IMR-90 (cell line): ENCODE measurements around the gene ITGB4. TPM values are rescaled to one million over a fixed set of nuclear protein-coding genes. Genes with fewer than 3 reads are reported as not detected.

Experiments used
- ATAC-seq: fragments of 200-7000 bp; cut with Tn5 transposase; 2 replicates; pipeline ENCODE4 v1.9.1; 2020; ENCODE audit warnings: low read depth, mild to moderate bottlenecking, moderate library complexity
- BruUV-seq: library from RNA; stranded (reverse); fragments of 400-500 nt; replicated peaks from 2 replicates; lab custom pipeline; 2021; lab: Mats Ljungman, UMichigan
- CTCF ChIA-PET: fragments of 300-600 bp; formaldehyde crosslinking; extraction: SDS; loops from one replicate; lab custom pipeline; 2021; ENCODE audit warnings: antibody characterized with exemption; lab: Yijun Ruan, JAX
- POLR2A ChIA-PET: fragments of 300-600 bp; sonication (Branson Sonifier 250); formaldehyde crosslinking; loops from one replicate; lab custom pipeline; 2022; ENCODE audit warnings: antibody characterized with exemption; ENCODE audit not compliant: unreplicated experiment; lab: Charles Lee
- DNase-seq: peaks from one replicate; pipeline ENCODE4 v3.0.0; 2013
- H2AFZ ChIP-seq: replicated peaks from 2 replicates; pipeline ENCODE3; 2013; ENCODE audit warnings: low read length, mild to moderate bottlenecking; ENCODE audit not compliant: poor library complexity
- H2AK5ac ChIP-seq: 2 replicates; pipeline ENCODE4 v1.6.1; 2013; ENCODE audit warnings: low read depth, low read length, inconsistent platforms
- H2AK9ac ChIP-seq: replicated peaks from 2 replicates; pipeline ENCODE3; 2013; ENCODE audit warnings: mild to moderate bottlenecking, low read depth, low read length, moderate library complexity; ENCODE audit not compliant: poor library complexity
- H2BK120ac ChIP-seq: 2 replicates; pipeline ENCODE4 v1.6.1; 2013; ENCODE audit warnings: low read depth, low read length, inconsistent platforms
- H2BK15ac ChIP-seq: 3 replicates; pipeline ENCODE4 v1.6.1; 2013; ENCODE audit warnings: low read depth, low read length, inconsistent platforms
- H2BK20ac ChIP-seq: 2 replicates; pipeline ENCODE4 v1.6.1; 2013; ENCODE audit warnings: low read depth, mild to moderate bottlenecking, inconsistent platforms, low read length, moderate library complexity
- H2BK5ac ChIP-seq: 2 replicates; pipeline ENCODE4 v1.6.1; 2013; ENCODE audit warnings: mild to moderate bottlenecking, low read depth, low read length, inconsistent platforms; ENCODE audit not compliant: poor library complexity, severe bottlenecking
- H3K14ac ChIP-seq: replicated peaks from 2 replicates; pipeline ENCODE4 v1.6.1; 2013; ENCODE audit warnings: low read depth, low read length, inconsistent platforms
- H3K18ac ChIP-seq: 2 replicates; pipeline ENCODE4 v1.6.1; 2013; ENCODE audit warnings: low read depth, low read length, control low read depth
- H3K23ac ChIP-seq: 2 replicates; pipeline ENCODE4 v1.6.1; 2013; ENCODE audit warnings: low read depth, low read length, inconsistent platforms
- H3K27ac ChIP-seq: 2 replicates; pipeline ENCODE4 v1.5.1; 2013; ENCODE audit warnings: mild to moderate bottlenecking, control low read depth, low read length; ENCODE audit not compliant: insufficient read depth
- H3K27me3 ChIP-seq: 2 replicates; pipeline ENCODE4 v1.6.1; 2013; ENCODE audit warnings: low read length; ENCODE audit not compliant: control insufficient read depth, insufficient read depth
- H3K36me3 ChIP-seq: 2 replicates; pipeline ENCODE4 v1.6.1; 2013; ENCODE audit warnings: low read length, mixed read lengths; ENCODE audit not compliant: control insufficient read depth, insufficient read depth
- H3K4ac ChIP-seq: 2 replicates; pipeline ENCODE4 v1.6.1; 2013; ENCODE audit warnings: low read depth, low read length, inconsistent platforms
- H3K4me1 ChIP-seq: 2 replicates; pipeline ENCODE4 v1.6.1; 2013; ENCODE audit warnings: low read length, mixed read lengths; ENCODE audit not compliant: control insufficient read depth, insufficient read depth
- H3K4me2 ChIP-seq: 2 replicates; pipeline ENCODE4 v1.6.1; 2013; ENCODE audit warnings: low read depth, mild to moderate bottlenecking, control low read depth, low read length, moderate library complexity
- H3K4me3 ChIP-seq: 2 replicates; pipeline ENCODE4 v1.5.1; 2013; ENCODE audit warnings: low read depth, mild to moderate bottlenecking, control low read depth, low read length, moderate library complexity; ENCODE audit not compliant: insufficient read depth
- H3K56ac ChIP-seq: 2 replicates; pipeline ENCODE4 v1.6.1; 2013; ENCODE audit warnings: low read length, inconsistent platforms; ENCODE audit not compliant: insufficient read depth; ENCODE audit errors: extremely low read depth
- H3K79me1 ChIP-seq, 2 experiments: 2 replicates each; pipeline ENCODE4 v1.6.1; 2013; ENCODE audit warnings: low read length in 2 of 2, inconsistent platforms in 1 of 2, low read depth in 1 of 2
- H3K9ac ChIP-seq: 2 replicates; pipeline ENCODE4 v1.6.1; 2013; ENCODE audit warnings: low read depth, low read length, control low read depth
- H3K9me1 ChIP-seq: 2 replicates; pipeline ENCODE4 v1.6.1; 2013; ENCODE audit warnings: low read length, inconsistent platforms; ENCODE audit not compliant: insufficient read depth
- H3K9me3 ChIP-seq: 2 replicates; pipeline ENCODE4 v1.6.1; 2013; ENCODE audit warnings: low read length; ENCODE audit not compliant: control insufficient read depth, insufficient read depth
- H4K20me1 ChIP-seq: 2 replicates; pipeline ENCODE4 v1.6.1; 2013; ENCODE audit warnings: low read length, inconsistent platforms; ENCODE audit not compliant: insufficient read depth
- H4K5ac ChIP-seq: 2 replicates; pipeline ENCODE4 v1.6.1; 2013; ENCODE audit warnings: mild to moderate bottlenecking, low read depth, low read length, control low read depth
- H4K8ac ChIP-seq, 2 experiments: 2 replicates each; pipeline ENCODE4 v1.6.1; 2013; ENCODE audit warnings: low read depth in 2 of 2, low read length in 2 of 2, control low read depth in 1 of 2, inconsistent platforms in 1 of 2
- H4K91ac ChIP-seq: 2 replicates; pipeline ENCODE4 v1.6.1; 2013; ENCODE audit warnings: low read depth, low read length, inconsistent platforms; ENCODE audit not compliant: insufficient read depth
- BHLHE40 ChIP-seq: fragments of 150-350 bp; IDR thresholded peaks from 2 replicates; pipeline ENCODE4 v1.6.1; 2016; ENCODE audit warnings: mild to moderate bottlenecking, low read depth, low read length
- CEBPB ChIP-seq: IDR thresholded peaks from 2 replicates; pipeline ENCODE4 v1.6.1; 2012; ENCODE audit warnings: low read depth, low read length, improper control_type of control experiment
- CHD1 ChIP-seq: IDR thresholded peaks from 2 replicates; pipeline ENCODE4 v1.6.1; 2012; ENCODE audit warnings: low read depth, low read length, improper control_type of control experiment
- ELK1 ChIP-seq: fragments of 150-350 bp; IDR thresholded peaks from 2 replicates; pipeline ENCODE4 v1.6.1; 2016; ENCODE audit warnings: low read depth, mild to moderate bottlenecking, low read length, moderate library complexity, borderline replicate concordance
- FOS ChIP-seq: fragments of 150-350 bp; IDR thresholded peaks from 2 replicates; pipeline ENCODE4 v1.6.1; 2016; ENCODE audit warnings: low read depth, low read length
- MAFK ChIP-seq: IDR thresholded peaks from 2 replicates; pipeline ENCODE4 v1.6.1; 2012; ENCODE audit warnings: low read depth, low read length, improper control_type of control experiment
- MXI1 ChIP-seq: IDR thresholded peaks from 2 replicates; pipeline ENCODE4 v1.6.1; 2012; ENCODE audit warnings: low read depth, mild to moderate bottlenecking, low read length, moderate library complexity, borderline replicate concordance
- NFE2L2 ChIP-seq: fragments of 150-350 bp; IDR thresholded peaks from 2 replicates; pipeline ENCODE4 v1.6.1; 2016; ENCODE audit warnings: low read depth, mild to moderate bottlenecking, low read length
- POLR2A ChIP-seq: IDR thresholded peaks from 2 replicates; pipeline ENCODE4 v1.6.1; 2012; ENCODE audit warnings: mild to moderate bottlenecking, low read depth, low read length
- RAD21 ChIP-seq: IDR thresholded peaks from 2 replicates; pipeline ENCODE4 v1.6.1; 2012; ENCODE audit warnings: low read length, improper control_type of control experiment
- RCOR1 ChIP-seq: IDR thresholded peaks from 2 replicates; pipeline ENCODE4 v1.6.1; 2012; ENCODE audit warnings: mild to moderate bottlenecking, low read length, improper control_type of control experiment; ENCODE audit not compliant: insufficient replicate concordance
- RFX5 ChIP-seq: IDR thresholded peaks from 2 replicates; pipeline ENCODE4 v1.8.0; 2012; ENCODE audit warnings: low read depth, mild to moderate bottlenecking, low read length, moderate library complexity
- SMC3 ChIP-seq: fragments of 150-350 bp; IDR thresholded peaks from 2 replicates; pipeline ENCODE4 v1.6.1; 2016; ENCODE audit warnings: low read depth, mild to moderate bottlenecking, antibody characterized with exemption, low read length, moderate library complexity
- USF2 ChIP-seq: fragments of 150-350 bp; IDR thresholded peaks from 2 replicates; pipeline ENCODE4 v1.6.1; 2017; ENCODE audit warnings: mild to moderate bottlenecking, antibody characterized with exemption, low read length, low read depth
- WGBS, 2 experiments: methylation state at CpG; one replicate each; pipeline versions ENCODE4 v1.1.5 to v1.1.7; 2013; ENCODE audit warnings: missing lambda C conversion rate in 2 of 2; ENCODE audit not compliant: insufficient read length in 1 of 2; ENCODE audit errors: extremely low coverage in 2 of 2; 5-methylcytosine and 5-hydroxymethylcytosine counted together
- dilution Hi-C: fragments of 300-500 bp; cut with HindIII; formaldehyde crosslinking; loops from one replicate; pipeline ENCODE4 v1.14.3; 2018; ENCODE audit warnings: low sequenced_read_pairs; ENCODE audit not compliant: unreplicated experiment
- in situ Hi-C: fragments of 300-500 bp; cut with MboI; formaldehyde crosslinking; loops from 3 replicates; pipeline ENCODE4 v1.14.3; 2019; ENCODE audit warnings: low sequenced_read_pairs, inconsistent platforms, mixed read lengths
- intact Hi-C: fragments of 100-400 bp; cut with micrococcal nuclease; formaldehyde crosslinking; loops from 2 replicates; pipeline ENCODE4 v1.10.0; 2022
- polyA plus RNA-seq, 3 experiments: library from polyadenylated mRNA; depleted of rRNA; stranded (reverse); fragments of >200 nt; gene quantifications; 2 replicates each; pipeline ENCODE4 v1.2.3, GENCODE V29; 2012; ENCODE audit warnings: low replicate concordance in 1 of 3
- total RNA-seq: library from RNA; depleted of rRNA; stranded (reverse); fragments of >200 nt; gene quantifications from 2 replicates; pipeline ENCODE4 v1.2.3, GENCODE V29; 2012
- TF ChIP-seq, protein P1 (sequence below): conservative IDR thresholded peaks from 2 replicates; pipeline ENCODE4 v1.5.1; 2012; ENCODE audit warnings: mild to moderate bottlenecking, low read depth, low read length, improper control_type of control experiment

ITGB4 gene
- total and polyA plus RNA-seq, 2 of the 4 experiments (the other 2 are of a cell fraction): under 0.01 to 0.27 TPM

GRCh38 chr17:75704963-75705875 lies 16.0 kb upstream of the ITGB4 start:
- Histone ChIP-seq H3K36me3 (peaks cover 75% of the 10 kb centered on the region), H3K9ac (no peak overlapping the region), H3K4me2 (no peak overlapping the region), H4K91ac (no peak overlapping the region), H3K23ac (no peak overlapping the region), H2BK15ac (no peak overlapping the region), H3K14ac (no peak overlapping the region), H3K9me1 (peaks cover 15% of the 10 kb centered on the region), H3K4me3 (no peak overlapping the region), H2BK20ac (no peak overlapping the region), H3K79me1 (peaks cover 10 to 49% of the 10 kb centered on the region in 2 experiments; a peak in 3 of 4 replicates), H2AK9ac (no peak overlapping the region), H3K27me3 (no peaks in the 10 kb centered on the region), H3K4me1 (peaks cover 5% of the 10 kb centered on the region), H2BK120ac (no peak overlapping the region), H3K9me3 (no peaks in the 10 kb centered on the region), H3K4ac (no peak overlapping the region), H2AK5ac (no peak overlapping the region), H2AFZ (no peak overlapping the region), H3K27ac (no peak overlapping the region), H4K5ac (no peak overlapping the region), H4K8ac (no peak overlapping the region), H3K56ac (no peak overlapping the region), H2BK5ac (no peak overlapping the region), H4K20me1 (peaks cover 8% of the 10 kb centered on the region; the same call in 1 of the 2 replicates), H3K18ac (no peak overlapping the region)
- intact Hi-C loops: no loop called here
- ATAC-seq (no peak), DNase-seq (no peak)
- WGBS, 2 experiments: 98% methylated on average over 5 of the region's 27 CpGs; no CpG with 5 or more reads in 1 of the 2 experiments
- ChIA-PET CTCF (interaction anchor here (1.0 kb wide), 1 partner anchor 43 kb away, joined by 3 read pairs; no protein-coding TSS in a partner anchor), POLR2A (no interaction called here)
- in situ Hi-C loops: no loop called here
- no TSS peak for BruUV-seq
- dilution Hi-C loops: no loop called here
- no peak for TF ChIP-seq MAFK
- TF ChIP-seq CEBPB: no peak
- no peak for TF ChIP-seq MXI1
- no peak for TF ChIP-seq BHLHE40
- no peak for TF ChIP-seq RAD21
- TF ChIP-seq SMC3: no peak
- TF ChIP-seq, protein P1, sequence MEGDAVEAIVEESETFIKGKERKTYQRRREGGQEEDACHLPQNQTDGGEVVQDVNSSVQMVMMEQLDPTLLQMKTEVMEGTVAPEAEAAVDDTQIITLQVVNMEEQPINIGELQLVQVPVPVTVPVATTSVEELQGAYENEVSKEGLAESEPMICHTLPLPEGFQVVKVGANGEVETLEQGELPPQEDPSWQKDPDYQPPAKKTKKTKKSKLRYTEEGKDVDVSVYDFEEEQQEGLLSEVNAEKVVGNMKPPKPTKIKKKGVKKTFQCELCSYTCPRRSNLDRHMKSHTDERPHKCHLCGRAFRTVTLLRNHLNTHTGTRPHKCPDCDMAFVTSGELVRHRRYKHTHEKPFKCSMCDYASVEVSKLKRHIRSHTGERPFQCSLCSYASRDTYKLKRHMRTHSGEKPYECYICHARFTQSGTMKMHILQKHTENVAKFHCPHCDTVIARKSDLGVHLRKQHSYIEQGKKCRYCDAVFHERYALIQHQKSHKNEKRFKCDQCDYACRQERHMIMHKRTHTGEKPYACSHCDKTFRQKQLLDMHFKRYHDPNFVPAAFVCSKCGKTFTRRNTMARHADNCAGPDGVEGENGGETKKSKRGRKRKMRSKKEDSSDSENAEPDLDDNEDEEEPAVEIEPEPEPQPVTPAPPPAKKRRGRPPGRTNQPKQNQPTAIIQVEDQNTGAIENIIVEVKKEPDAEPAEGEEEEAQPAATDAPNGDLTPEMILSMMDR: no peak
- TF ChIP-seq CHD1: no peak
- no peak for TF ChIP-seq RFX5
- no peak for TF ChIP-seq POLR2A
- TF ChIP-seq RCOR1: no peak
- no peak for TF ChIP-seq FOS
- TF ChIP-seq USF2: no peak
- no peak for TF ChIP-seq ELK1
- TF ChIP-seq NFE2L2: no peak
